PC-3 (cell line): ENCODE data around the gene FAM83G. TPM values are rescaled to one million over a fixed set of nuclear protein-coding genes. Genes with fewer than 3 reads are reported as not detected.
A peak's percentile ranks its signal among the peaks of the same experiment; 100 is the strongest.
"Not testable (repeated sequence)": the region's sequence is repeated elsewhere in the genome, so short reads cannot be mapped to it uniquely, and the experiment has no call there.

Experiments used
- ATAC-seq: fragments of 200-7000 bp; cut with Tn5 transposase; 2 replicates; pipeline ENCODE4 v1.9.1; 2020; ENCODE audit warnings: mild to moderate bottlenecking, moderate library complexity
- BruUV-seq: library from RNA; stranded (reverse); fragments of 400-500 nt; replicated peaks from 2 replicates; lab custom pipeline; 2021; lab: Mats Ljungman, UMichigan
- CTCF ChIA-PET: fragments of 300-600 bp; sonication (Branson Sonifier 250); formaldehyde crosslinking; loops from one replicate; lab custom pipeline; 2022; ENCODE audit warnings: antibody characterized with exemption; lab: Charles Lee
- POLR2A ChIA-PET: fragments of 300-600 bp; sonication (Branson Sonifier 250); formaldehyde crosslinking; loops from one replicate; lab custom pipeline; 2022; ENCODE audit warnings: antibody characterized with exemption; ENCODE audit not compliant: unreplicated experiment; lab: Charles Lee
- DNase-seq: peaks from one replicate; pipeline ENCODE4 v3.0.0-alpha.2; 2015
- H2AFZ ChIP-seq: fragments of 300-600 bp; sonication (generic); 2 replicates; pipeline ENCODE4 v1.6.0; 2016; ENCODE audit warnings: antibody characterized with exemption, low read length
- H3F3A ChIP-seq: fragments of 300-600 bp; sonication (generic); one replicate; pipeline ENCODE4 v1.6.0; 2017; ENCODE audit warnings: antibody characterized with exemption, low read length, control low read depth, mild to moderate bottlenecking; ENCODE audit not compliant: unreplicated experiment
- H3K27ac ChIP-seq: fragments of 300-600 bp; sonication (generic); 2 replicates; pipeline ENCODE4 v1.5.1; 2016; ENCODE audit warnings: mild to moderate bottlenecking, low read length
- H3K27me3 ChIP-seq: fragments of 300-600 bp; sonication (generic); 2 replicates; pipeline ENCODE4 v1.6.1; 2016; ENCODE audit warnings: low read length, mixed read lengths
- H3K36me3 ChIP-seq: fragments of 300-600 bp; sonication (generic); 2 replicates; pipeline ENCODE4 v1.6.1; 2016; ENCODE audit warnings: low read depth, mixed run types, low read length, mixed read lengths
- H3K4me1 ChIP-seq: fragments of 300-600 bp; sonication (generic); 2 replicates; pipeline ENCODE4 v1.5.1; 2016; ENCODE audit warnings: low read length; ENCODE audit not compliant: insufficient read depth
- H3K4me2 ChIP-seq: fragments of 300-600 bp; sonication (generic); 2 replicates; pipeline ENCODE4 v1.6.0; 2016; ENCODE audit warnings: low read length
- H3K4me3 ChIP-seq: fragments of 300-600 bp; sonication (generic); 2 replicates; pipeline ENCODE4 v1.5.1; 2016; ENCODE audit warnings: mild to moderate bottlenecking, low read length, mixed read lengths
- H3K79me2 ChIP-seq: fragments of 300-600 bp; sonication (generic); 2 replicates; pipeline ENCODE4 v1.6.1; 2017; ENCODE audit warnings: low read length, mixed read lengths
- H3K9ac ChIP-seq: fragments of 300-600 bp; sonication (generic); 2 replicates; pipeline ENCODE4 v1.6.0; 2016; ENCODE audit warnings: mild to moderate bottlenecking, low read length
- H3K9me2 ChIP-seq: fragments of 300-600 bp; sonication (generic); replicated peaks from 2 replicates; pipeline ENCODE4 v1.6.1; 2016; ENCODE audit warnings: mixed run types, low read length, mixed read lengths
- H3K9me3 ChIP-seq: fragments of 300-600 bp; sonication (generic); 2 replicates; pipeline ENCODE4 v1.6.1; 2016; ENCODE audit warnings: low read length, mixed read lengths
- H4K20me1 ChIP-seq: fragments of 300-600 bp; sonication (generic); 2 replicates; pipeline ENCODE4 v1.6.1; 2016; ENCODE audit warnings: low read length, mixed read lengths
- intact Hi-C: fragments of 100-400 bp; cut with micrococcal nuclease; formaldehyde crosslinking; loops from 2 replicates; pipeline ENCODE4 v1.9.0; 2023
- total RNA-seq: library from RNA; depleted of rRNA; stranded (reverse); fragments of >200 nt; gene quantifications from 2 replicates; pipeline ENCODE4 v1.2.3, GENCODE V29; 2014

Gene FAM83G
- total RNA-seq, 1 experiment from 2014 or later = 0.26 TPM

DNA sequence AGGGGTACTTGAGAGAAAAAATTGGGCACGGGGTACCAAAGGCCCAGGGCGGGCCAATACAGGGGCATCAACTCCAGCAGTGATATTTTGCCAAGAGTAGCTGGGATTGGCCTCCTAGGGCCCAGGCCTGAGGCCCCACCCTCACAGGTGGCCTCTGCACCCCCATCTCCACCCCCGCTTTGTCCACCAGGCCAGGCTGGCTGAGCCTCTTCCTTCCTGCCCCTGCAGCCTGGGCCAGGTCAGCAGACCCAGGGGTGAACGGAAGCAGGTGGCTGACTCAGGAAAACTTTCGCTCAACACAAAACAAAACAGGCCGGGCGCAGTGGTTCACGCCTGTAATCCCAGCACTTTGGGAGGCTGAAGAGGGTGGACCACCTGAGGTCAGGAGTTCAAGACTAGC is 38.5 kb upstream of the FAM83G start:
- H3K4me1 ChIP-seq, H2AFZ ChIP-seq: not testable (repeated sequence)

DNA sequence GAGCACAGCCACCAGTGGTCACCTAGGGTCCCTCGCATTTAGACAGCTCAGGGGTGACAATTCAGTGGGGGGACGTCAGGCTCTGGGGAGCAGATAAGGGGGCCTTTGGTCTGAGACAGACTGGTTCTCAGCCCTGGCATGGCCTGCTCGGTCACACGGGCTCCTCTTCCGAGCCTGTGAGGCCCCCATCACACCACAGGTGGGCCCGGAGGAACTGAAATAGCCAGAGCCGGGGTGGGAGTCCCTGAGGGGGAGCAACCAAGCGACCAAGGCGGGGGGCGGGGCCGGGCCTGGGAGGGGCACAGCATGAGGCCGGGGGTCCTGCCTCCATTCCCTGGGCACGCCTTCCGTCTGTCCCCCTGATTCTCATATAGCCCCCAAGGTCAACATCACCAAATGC is 37.8 kb upstream of the FAM83G start:
- CTCF ChIA-PET, H3K9me2 ChIP-seq, H3K4me2 ChIP-seq, H3K27ac ChIP-seq, DNase-seq, H2AFZ ChIP-seq, H3K4me1 ChIP-seq, H3K9me3 ChIP-seq, H3K36me3 ChIP-seq, H3K4me3 ChIP-seq, H3K9ac ChIP-seq, H3K27me3 ChIP-seq, H3K79me2 ChIP-seq, intact Hi-C loops, BruUV-seq, ATAC-seq, H4K20me1 ChIP-seq, POLR2A ChIA-PET, H3F3A ChIP-seq: not testable (repeated sequence)

More for the DNA sequence above, 38.5 kb upstream of the FAM83G start:
- H4K20me1 ChIP-seq, H3K79me2 ChIP-seq, intact Hi-C loops, CTCF ChIA-PET, H3K9ac ChIP-seq, H3K4me3 ChIP-seq, H3K27ac ChIP-seq, BruUV-seq, H3F3A ChIP-seq, DNase-seq, H3K9me2 ChIP-seq, H3K4me2 ChIP-seq, POLR2A ChIA-PET, H3K27me3 ChIP-seq, H3K9me3 ChIP-seq, H3K36me3 ChIP-seq, ATAC-seq: not testable (repeated sequence)

DNA sequence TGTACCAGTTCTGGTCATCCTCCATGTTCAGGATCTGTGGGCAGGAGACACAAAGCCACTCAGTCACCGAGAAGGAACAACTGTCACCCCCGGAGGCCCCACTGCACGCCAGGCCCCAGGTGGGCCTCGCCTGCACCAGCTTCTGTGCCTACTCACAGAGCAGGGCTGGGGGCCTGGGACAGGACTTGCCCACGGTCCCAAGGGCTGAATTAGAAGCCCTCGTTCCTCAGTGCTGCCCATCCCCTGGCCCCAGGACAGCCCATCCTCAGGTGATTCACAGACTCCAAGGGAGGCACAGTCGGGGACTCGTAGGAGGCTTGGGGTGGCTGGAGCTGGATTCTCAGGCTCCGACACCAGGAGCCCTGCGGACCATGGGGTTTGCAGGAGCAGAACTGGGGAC is 37.3 kb upstream of the FAM83G start:
- H3K4me1 ChIP-seq, H3K9me3 ChIP-seq, POLR2A ChIA-PET, ATAC-seq, H3K36me3 ChIP-seq, H4K20me1 ChIP-seq, H3K79me2 ChIP-seq, H3K27me3 ChIP-seq, H3K9me2 ChIP-seq, H2AFZ ChIP-seq, H3F3A ChIP-seq, H3K9ac ChIP-seq, CTCF ChIA-PET, intact Hi-C loops, H3K4me3 ChIP-seq, H3K27ac ChIP-seq, DNase-seq, H3K4me2 ChIP-seq, BruUV-seq: not testable (repeated sequence)

DNA sequence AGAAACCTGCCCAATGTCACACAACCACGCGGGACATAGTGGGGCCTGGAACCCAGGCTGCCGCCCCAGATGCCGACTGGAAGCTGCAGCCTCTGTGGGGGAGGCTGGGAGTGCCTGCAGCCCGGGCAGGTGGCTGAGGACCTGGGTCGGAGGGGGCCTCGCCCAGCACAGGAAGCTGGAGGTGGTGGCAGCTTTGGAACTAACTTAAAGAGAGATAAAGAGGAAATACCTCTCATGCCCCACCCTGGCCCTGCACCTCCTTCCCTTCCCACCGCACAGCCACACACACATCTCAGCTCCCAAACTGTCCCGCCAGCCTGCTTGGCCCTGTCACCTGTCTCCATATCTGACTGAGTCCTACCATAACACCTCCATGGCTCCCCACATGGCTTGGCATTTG is 35.8 kb upstream of the FAM83G start:
- DNase-seq, CTCF ChIA-PET, H3K9me3 ChIP-seq, H3K4me2 ChIP-seq, H3K9ac ChIP-seq, H3K36me3 ChIP-seq, H3K27me3 ChIP-seq, H3K4me3 ChIP-seq, H3F3A ChIP-seq, intact Hi-C loops, H2AFZ ChIP-seq, H3K4me1 ChIP-seq, H3K79me2 ChIP-seq, ATAC-seq, BruUV-seq, H3K9me2 ChIP-seq, H3K27ac ChIP-seq, POLR2A ChIA-PET, H4K20me1 ChIP-seq: not testable (repeated sequence)

DNA sequence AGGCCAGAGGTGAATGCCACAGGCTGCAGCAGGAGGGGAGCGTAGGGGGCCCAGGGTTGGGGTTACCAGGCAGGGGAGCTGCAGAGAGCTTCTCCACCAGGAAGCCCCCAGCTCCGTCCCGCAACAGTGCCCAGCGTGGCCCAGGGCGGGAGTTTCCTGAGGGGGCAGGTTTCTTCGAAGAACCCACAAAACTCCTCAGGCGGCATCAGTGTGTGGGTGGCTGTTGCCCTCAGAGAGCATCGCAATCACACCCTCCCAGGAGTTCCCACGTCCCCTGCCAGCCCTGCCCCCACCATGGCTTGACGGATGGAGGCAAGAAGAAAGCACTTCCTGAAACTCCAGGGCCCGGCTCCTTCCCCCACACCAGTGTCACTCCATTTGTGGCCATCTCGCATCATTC is 34.2 kb upstream of the FAM83G start:
- H3F3A ChIP-seq, CTCF ChIA-PET, H3K4me1 ChIP-seq, POLR2A ChIA-PET, H3K9ac ChIP-seq, H3K9me2 ChIP-seq, H3K36me3 ChIP-seq, H2AFZ ChIP-seq, intact Hi-C loops, BruUV-seq, H3K9me3 ChIP-seq, H4K20me1 ChIP-seq, H3K79me2 ChIP-seq, ATAC-seq, H3K4me3 ChIP-seq, H3K27me3 ChIP-seq, DNase-seq, H3K4me2 ChIP-seq, H3K27ac ChIP-seq: not testable (repeated sequence)

DNA sequence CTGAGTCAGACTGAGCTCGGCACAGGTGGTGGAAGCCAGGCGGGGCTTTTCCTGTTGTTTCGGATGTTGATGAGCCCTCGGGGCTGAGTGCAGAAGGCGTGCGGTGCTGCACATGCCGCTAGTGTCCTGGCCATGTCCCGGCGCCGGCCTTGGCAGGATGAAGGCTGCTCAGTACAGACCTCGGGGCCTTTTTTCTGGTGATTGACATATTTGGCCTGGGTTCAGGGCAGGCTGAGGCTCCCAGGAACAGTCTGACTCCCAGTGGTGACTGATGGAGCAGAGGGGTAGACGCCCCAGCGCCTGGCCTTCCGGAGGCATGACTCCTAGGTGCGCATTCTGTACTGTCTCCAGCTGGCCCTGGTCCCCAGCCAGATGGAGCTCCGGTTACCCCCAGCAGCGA is 33.4 kb upstream of the FAM83G start:
- H3K36me3 ChIP-seq, H3K9me3 ChIP-seq, H3K27me3 ChIP-seq, intact Hi-C loops, DNase-seq, BruUV-seq, H3K4me2 ChIP-seq, CTCF ChIA-PET, H2AFZ ChIP-seq, POLR2A ChIA-PET, H3K9me2 ChIP-seq, H3K4me1 ChIP-seq, H3F3A ChIP-seq, H3K79me2 ChIP-seq, H3K9ac ChIP-seq, H4K20me1 ChIP-seq, H3K4me3 ChIP-seq, H3K27ac ChIP-seq: not testable (repeated sequence)
- ATAC-seq = peak; percentile 85

DNA sequence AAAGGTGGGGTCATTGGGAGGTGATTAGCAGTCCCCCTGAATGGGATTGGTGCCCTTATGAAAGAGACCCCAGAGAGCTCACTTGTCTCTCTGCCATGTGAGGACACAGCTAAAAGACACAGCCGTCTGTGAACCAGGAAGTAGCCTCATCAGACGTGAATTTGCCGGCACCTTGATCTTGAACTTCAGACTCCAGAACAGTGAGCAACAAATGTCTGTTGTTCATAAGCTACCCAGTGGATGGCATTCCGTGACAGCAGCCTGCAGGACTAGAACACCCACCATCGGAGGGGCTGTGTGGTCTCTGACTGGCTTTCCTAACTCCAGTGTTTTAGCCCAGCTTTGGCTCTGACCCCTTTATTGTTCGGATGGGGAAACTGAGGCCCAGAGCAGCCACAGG is 33.0 kb upstream of the FAM83G start:
- H2AFZ ChIP-seq, H3K79me2 ChIP-seq, H3K27me3 ChIP-seq, POLR2A ChIA-PET, H3K9ac ChIP-seq, BruUV-seq, CTCF ChIA-PET, H3F3A ChIP-seq, H3K4me2 ChIP-seq, H3K27ac ChIP-seq, H3K4me1 ChIP-seq, H3K4me3 ChIP-seq, H3K36me3 ChIP-seq, H3K9me3 ChIP-seq, H3K9me2 ChIP-seq, DNase-seq, intact Hi-C loops, H4K20me1 ChIP-seq: not testable (repeated sequence)
- peak; percentile 12 for ATAC-seq
